Activated CD8-positive, alpha-beta memory T cell treated with anti-CD3 and anti-CD28 coated beads, Interleukin-2, amount 50 U/mL, for 24 hours (primary cell): Measurements from ENCODE around the gene SNX30.
A peak's percentile ranks its signal among the peaks of the same experiment; 100 is the strongest.
"Not testable (repeated sequence)": the region's sequence is repeated elsewhere in the genome, so short reads cannot be mapped to it uniquely, and the experiment has no call there.

Source experiments
- DNase-seq: peaks from one replicate; pipeline ENCODE4 v3.0.0-alpha.2; 2020; ENCODE audit errors: extremely low read depth

SNX30 gene

GRCh38 chr9:112750016-112750763, at the start of gene SNX30:
TSS of gene SNX30 (plus strand) at chr9:112750760. CDS start at chr9:112751002, 242 bp downstream.
- DNase-seq, result peak; percentile 21

- no peak for DNase-seq
These were observed 47.3 kb upstream of the SNX30 start for GRCh38 chr9:112703304-112703703.

GRCh38 chr9:112705768-112706427, 44.7 kb upstream of the SNX30 start:
- DNase-seq, result no peak

- no peak for DNase-seq
These were observed 39.4 kb upstream of the SNX30 start for GRCh38 chr9:112711050-112711689.

GRCh38 chr9:112712678-112713077, 37.9 kb upstream of the SNX30 start:
- DNase-seq, result no peak

GRCh38 chr9:112717661-112718331, 32.8 kb upstream of the SNX30 start, which contains the start of gene INIP:
TSS of gene INIP (minus strand) at chr9:112718117. CDS start at chr9:112716485, 1,632 bp downstream.
- DNase-seq, result peak; percentile 91

- no peak for DNase-seq
These were observed 31.3 kb upstream of the SNX30 start for GRCh38 chr9:112719241-112719691.

- no peak for DNase-seq
These were observed 30.9 kb upstream of the SNX30 start for GRCh38 chr9:112719696-112720095.

GRCh38 chr9:112720113-112720780, 30.3 kb upstream of the SNX30 start:
- no peak for DNase-seq

GRCh38 chr9:112722749-112723148, 27.8 kb upstream of the SNX30 start:
- not testable (repeated sequence) for DNase-seq

GRCh38 chr9:112725961-112726360, 24.6 kb upstream of the SNX30 start:
- no peak for DNase-seq

- no peak for DNase-seq
These were observed 24.1 kb upstream of the SNX30 start for GRCh38 chr9:112726428-112726827.

- no peak for DNase-seq
These were observed 22.2 kb upstream of the SNX30 start for GRCh38 chr9:112728401-112728800.

- no peak for DNase-seq
These were observed 18.6 kb upstream of the SNX30 start for GRCh38 chr9:112731971-112732370.

GRCh38 chr9:112734892-112735291, 15.7 kb upstream of the SNX30 start:
- DNase-seq, result no peak

- DNase-seq, result no peak
These were observed 7.2 kb upstream of the SNX30 start for GRCh38 chr9:112743216-112743836.

GRCh38 chr9:112744177-112744576, 6.4 kb upstream of the SNX30 start:
- DNase-seq, result no peak

GRCh38 chr9:112747094-112747493, 3.5 kb upstream of the SNX30 start:
- no peak for DNase-seq

GRCh38 chr9:112750764-112751055, 150 bp downstream of the SNX30 start:
- no peak for DNase-seq

GRCh38 chr9:112751056-112751795, 666 bp downstream of the SNX30 start:
- no peak for DNase-seq
